GM12875 (cell line): ENCODE results near the gene TXK.

Experiments used
- H3K4me3 ChIP-seq: one replicate; pipeline ENCODE4 v1.5.1; 2011; ENCODE audit warnings: low read depth, low read length, control low read depth
- CTCF ChIP-seq: IDR thresholded peaks from 2 replicates; pipeline ENCODE4 v1.5.1; 2011; ENCODE audit warnings: low read depth, mild to moderate bottlenecking, control low read depth, inconsistent platforms, low read length, moderate library complexity, borderline replicate concordance; ENCODE audit not compliant: insufficient read depth

The TXK gene

GRCh38 chr4:48028696-48029095 is 105.4 kb downstream of the TXK start:
- H3K4me3 ChIP-seq: no peak overlapping the region
- no peak for TF ChIP-seq CTCF

- H3K4me3 ChIP-seq: no peak overlapping the region
- no peak for TF ChIP-seq CTCF
Observed at GRCh38 chr4:48027653-48028052, 106.4 kb downstream of the TXK start.

GRCh38 chr4:48025005-48025404 is 109.0 kb downstream of the TXK start:
- TF ChIP-seq CTCF: no peak
- no peak overlapping the region for H3K4me3 ChIP-seq

GRCh38 chr4:48024522-48024921 is 109.5 kb downstream of the TXK start:
- H3K4me3 ChIP-seq: no peak overlapping the region
- no peak for TF ChIP-seq CTCF

- no peak for TF ChIP-seq CTCF
- H3K4me3 ChIP-seq: no peak overlapping the region
Observed at GRCh38 chr4:48022192-48022799, 111.8 kb downstream of the TXK start.

GRCh38 chr4:48021100-48021499 is 113.0 kb downstream of the TXK start:
- no peak for TF ChIP-seq CTCF
- no peak overlapping the region for H3K4me3 ChIP-seq

- no peak overlapping the region for H3K4me3 ChIP-seq
- no peak for TF ChIP-seq CTCF
Observed at GRCh38 chr4:48018112-48018511, 115.9 kb downstream of the TXK start.
